A549 (cell line): Measurements from ENCODE around the gene SLIT1.

Source experiments
- NFE2L2 ChIP-seq: fragments of 150-350 bp; conservative IDR thresholded peaks from 2 replicates; pipeline ENCODE4 v1.6.1; 2014; ENCODE audit warnings: low read length
- PHF8 ChIP-seq: fragments of 200-600 bp; sonication (generic); IDR thresholded peaks from 2 replicates; pipeline ENCODE4 v1.6.1; 2016; ENCODE audit warnings: low read depth, mild to moderate bottlenecking, antibody characterized with exemption, moderate library complexity, borderline replicate concordance
- TF ChIP-seq, protein P1 (sequence below): fragments of >200 bp; sonication (Bioruptor Twin); formaldehyde crosslinking; IDR thresholded peaks from 3 replicates; pipeline ENCODE4 v1.5.1; 2016

DNA sequence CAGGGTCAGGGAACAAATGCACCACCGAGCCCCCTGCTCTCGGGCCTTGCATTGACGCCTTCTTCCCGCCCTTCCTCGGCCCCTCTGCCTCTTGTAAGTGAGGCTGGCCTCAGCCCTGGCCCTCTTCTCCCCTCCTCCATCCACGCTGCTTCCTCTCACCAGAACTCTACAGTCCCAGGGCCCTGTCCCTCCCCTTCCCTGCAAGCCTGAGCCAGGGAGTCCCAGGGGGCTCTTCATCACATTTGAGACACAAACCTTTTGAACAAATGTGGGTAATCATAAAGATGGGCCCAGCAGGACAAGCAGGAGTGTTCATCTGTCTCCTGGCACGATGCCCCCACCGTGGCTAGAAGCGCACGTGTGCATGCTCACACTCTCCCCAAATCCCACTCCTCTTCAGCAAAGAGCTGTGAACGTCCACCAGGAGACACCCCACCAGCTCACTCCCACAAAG lies 57.7 kb downstream of the SLIT1 start:
- TF ChIP-seq PHF8 (no peak), NFE2L2 (no peak)
- TF ChIP-seq, protein P1, sequence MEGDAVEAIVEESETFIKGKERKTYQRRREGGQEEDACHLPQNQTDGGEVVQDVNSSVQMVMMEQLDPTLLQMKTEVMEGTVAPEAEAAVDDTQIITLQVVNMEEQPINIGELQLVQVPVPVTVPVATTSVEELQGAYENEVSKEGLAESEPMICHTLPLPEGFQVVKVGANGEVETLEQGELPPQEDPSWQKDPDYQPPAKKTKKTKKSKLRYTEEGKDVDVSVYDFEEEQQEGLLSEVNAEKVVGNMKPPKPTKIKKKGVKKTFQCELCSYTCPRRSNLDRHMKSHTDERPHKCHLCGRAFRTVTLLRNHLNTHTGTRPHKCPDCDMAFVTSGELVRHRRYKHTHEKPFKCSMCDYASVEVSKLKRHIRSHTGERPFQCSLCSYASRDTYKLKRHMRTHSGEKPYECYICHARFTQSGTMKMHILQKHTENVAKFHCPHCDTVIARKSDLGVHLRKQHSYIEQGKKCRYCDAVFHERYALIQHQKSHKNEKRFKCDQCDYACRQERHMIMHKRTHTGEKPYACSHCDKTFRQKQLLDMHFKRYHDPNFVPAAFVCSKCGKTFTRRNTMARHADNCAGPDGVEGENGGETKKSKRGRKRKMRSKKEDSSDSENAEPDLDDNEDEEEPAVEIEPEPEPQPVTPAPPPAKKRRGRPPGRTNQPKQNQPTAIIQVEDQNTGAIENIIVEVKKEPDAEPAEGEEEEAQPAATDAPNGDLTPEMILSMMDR: no peak
